Type B pancreatic cell (in vitro differentiated cells): ENCODE results near the gene REXO5. TPM values are rescaled to one million over a fixed set of nuclear protein-coding genes. Genes with fewer than 3 reads are reported as not detected.

Source experiments
- DNase-seq: peaks from one replicate; pipeline ENCODE4 v3.0.0; 2021; ENCODE audit warnings: mixed read lengths; ENCODE audit not compliant: unreplicated experiment; ENCODE audit errors: extremely low spot score
- H3K27ac Mint-ChIP-seq: 2 replicates; pipeline ENCODE4 v1.8.0; 2021; ENCODE audit warnings: mild to moderate bottlenecking, mixed read lengths
- H3K27me3 Mint-ChIP-seq: 2 replicates; pipeline ENCODE4 v1.8.0; 2021; ENCODE audit warnings: mixed read lengths
- H3K36me3 Mint-ChIP-seq: 2 replicates; pipeline ENCODE4 v1.8.0; 2021; ENCODE audit warnings: mixed read lengths
- H3K4me1 Mint-ChIP-seq: one replicate; pipeline ENCODE4 v1.8.0; 2021; ENCODE audit warnings: mixed read lengths; ENCODE audit not compliant: unreplicated experiment
- H3K4me3 Mint-ChIP-seq: 2 replicates; pipeline ENCODE4 v1.8.0; 2021; ENCODE audit warnings: mild to moderate bottlenecking, mixed read lengths
- H3K9me3 Mint-ChIP-seq: 2 replicates; pipeline ENCODE4 v1.8.0; 2021; ENCODE audit warnings: mixed read lengths
- total RNA-seq: library from RNA; stranded (reverse); gene quantifications from 2 replicates; pipeline ENCODE4 v1.2.1, GENCODE V29; 2021; ENCODE audit warnings: low replicate concordance
- TF ChIP-seq, protein P1 (sequence below): fragments of 200-600 bp; sonication (generic); conservative IDR thresholded peaks from 2 replicates; pipeline ENCODE4 v1.5.0; 2021; ENCODE audit warnings: antibody characterized with exemption, mild to moderate bottlenecking

Gene REXO5
- total RNA-seq, 1 donor from 2014 or later, result 8.2 TPM

DNA sequence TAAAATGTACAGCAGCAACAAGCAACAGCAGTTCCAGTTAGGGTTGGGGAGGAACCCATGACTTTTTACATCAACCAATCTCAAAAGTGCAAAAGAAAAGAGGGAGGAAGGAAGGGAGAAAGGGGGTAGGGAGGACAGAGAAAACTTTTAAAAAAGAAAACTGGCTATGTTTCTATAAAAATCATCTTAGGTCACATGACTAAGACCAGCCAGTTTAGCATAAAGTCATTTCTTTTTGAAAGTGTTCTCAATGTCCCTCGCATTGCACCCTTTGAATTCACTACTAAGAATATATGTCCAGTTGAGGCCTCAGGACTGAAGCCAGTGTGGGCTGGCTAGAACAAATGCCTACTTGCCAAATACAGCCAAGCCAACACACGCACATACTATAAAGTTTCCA, 64.9 kb downstream of the REXO5 start:
- Mint-ChIP-seq H3K36me3 (peaks cover 5% of the 10 kb centered on the region), H3K9me3 (no peaks in the 10 kb centered on the region), H3K27ac (no peak overlapping the region), H3K4me1 (peaks cover 29% of the 10 kb centered on the region), H3K4me3 (no peak overlapping the region), H3K27me3 (no peaks in the 10 kb centered on the region)
- TF ChIP-seq, protein P1, sequence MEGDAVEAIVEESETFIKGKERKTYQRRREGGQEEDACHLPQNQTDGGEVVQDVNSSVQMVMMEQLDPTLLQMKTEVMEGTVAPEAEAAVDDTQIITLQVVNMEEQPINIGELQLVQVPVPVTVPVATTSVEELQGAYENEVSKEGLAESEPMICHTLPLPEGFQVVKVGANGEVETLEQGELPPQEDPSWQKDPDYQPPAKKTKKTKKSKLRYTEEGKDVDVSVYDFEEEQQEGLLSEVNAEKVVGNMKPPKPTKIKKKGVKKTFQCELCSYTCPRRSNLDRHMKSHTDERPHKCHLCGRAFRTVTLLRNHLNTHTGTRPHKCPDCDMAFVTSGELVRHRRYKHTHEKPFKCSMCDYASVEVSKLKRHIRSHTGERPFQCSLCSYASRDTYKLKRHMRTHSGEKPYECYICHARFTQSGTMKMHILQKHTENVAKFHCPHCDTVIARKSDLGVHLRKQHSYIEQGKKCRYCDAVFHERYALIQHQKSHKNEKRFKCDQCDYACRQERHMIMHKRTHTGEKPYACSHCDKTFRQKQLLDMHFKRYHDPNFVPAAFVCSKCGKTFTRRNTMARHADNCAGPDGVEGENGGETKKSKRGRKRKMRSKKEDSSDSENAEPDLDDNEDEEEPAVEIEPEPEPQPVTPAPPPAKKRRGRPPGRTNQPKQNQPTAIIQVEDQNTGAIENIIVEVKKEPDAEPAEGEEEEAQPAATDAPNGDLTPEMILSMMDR, result no peak
- DNase-seq, result no peak

DNA sequence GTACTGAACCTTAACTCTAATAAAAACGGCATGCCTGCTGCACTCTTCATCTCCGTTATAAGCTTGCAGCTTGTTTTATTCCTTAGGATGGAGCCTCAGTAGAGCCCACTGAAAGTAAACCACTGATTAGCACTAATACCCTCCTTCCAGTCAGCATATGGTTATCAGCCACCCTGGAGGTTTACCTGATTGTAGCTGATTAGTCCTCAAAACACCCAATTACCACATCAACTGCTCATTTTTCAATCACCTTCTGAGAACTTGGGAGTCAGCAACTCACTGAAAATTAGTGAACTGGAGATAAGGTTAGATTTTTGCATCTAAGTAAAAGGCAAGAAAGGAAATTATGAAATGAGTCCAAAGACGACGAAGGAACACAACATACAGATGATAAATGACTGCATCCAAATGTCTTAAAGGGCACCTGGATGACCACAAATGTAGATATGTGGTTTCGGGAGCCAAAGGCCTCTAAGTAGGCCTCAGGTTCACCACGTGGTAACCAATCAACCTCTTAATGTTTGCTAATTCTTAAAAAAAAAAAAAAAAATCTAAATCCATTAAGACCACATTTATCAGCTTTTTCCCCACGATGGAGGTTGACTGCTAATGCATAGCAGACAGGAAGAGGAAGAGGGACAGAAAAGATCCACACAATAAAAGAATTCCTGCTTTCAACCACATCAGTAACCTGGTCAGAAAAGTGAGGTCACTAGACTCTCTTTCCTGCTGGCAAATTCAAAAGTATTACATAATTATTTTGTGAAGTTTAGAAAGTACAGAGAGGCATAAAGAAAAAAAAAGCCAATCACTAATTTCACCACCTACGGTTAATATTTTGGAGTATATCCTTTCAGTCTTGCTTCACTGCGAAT, 65.9 kb downstream of the REXO5 start:
- no peak overlapping the region for H3K4me3 Mint-ChIP-seq
- DNase-seq, result no peak
- H3K9me3 Mint-ChIP-seq, result no peaks in the 10 kb centered on the region
- peaks cover 5% of the 10 kb centered on the region for H3K36me3 Mint-ChIP-seq
- TF ChIP-seq, protein P1, result no peak
- no peak overlapping the region for H3K27ac Mint-ChIP-seq
- peaks cover 20% of the 10 kb centered on the region for H3K4me1 Mint-ChIP-seq
- no peaks in the 10 kb centered on the region for H3K27me3 Mint-ChIP-seq

DNA sequence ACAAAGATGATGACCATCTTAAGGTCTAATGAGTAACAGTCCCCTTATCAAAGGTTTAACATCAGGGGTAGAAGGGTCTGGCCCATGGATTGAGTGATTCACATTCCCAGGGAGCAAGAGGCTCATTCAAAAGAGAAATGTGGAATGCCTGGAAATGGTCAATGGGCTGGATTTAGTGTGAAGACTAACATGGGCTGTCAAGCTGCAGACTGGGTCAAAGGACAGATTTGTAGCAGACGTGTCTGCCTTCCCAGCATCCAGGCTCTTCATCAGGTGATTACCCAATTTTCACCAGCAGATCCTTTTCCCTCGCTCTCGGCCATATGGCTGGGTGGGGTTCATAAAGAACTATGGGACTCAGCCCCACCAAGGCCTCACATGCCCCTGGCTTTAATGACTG, 67.0 kb downstream of the REXO5 start:
- no peaks in the 10 kb centered on the region for H3K27me3 Mint-ChIP-seq
- H3K4me3 Mint-ChIP-seq, result no peak overlapping the region
- no peaks in the 10 kb centered on the region for H3K9me3 Mint-ChIP-seq
- H3K36me3 Mint-ChIP-seq, result no peaks in the 10 kb centered on the region
- H3K4me1 Mint-ChIP-seq, result peaks cover 23% of the 10 kb centered on the region
- TF ChIP-seq, protein P1, result no peak
- no peak for DNase-seq
- H3K27ac Mint-ChIP-seq, result no peak overlapping the region

DNA sequence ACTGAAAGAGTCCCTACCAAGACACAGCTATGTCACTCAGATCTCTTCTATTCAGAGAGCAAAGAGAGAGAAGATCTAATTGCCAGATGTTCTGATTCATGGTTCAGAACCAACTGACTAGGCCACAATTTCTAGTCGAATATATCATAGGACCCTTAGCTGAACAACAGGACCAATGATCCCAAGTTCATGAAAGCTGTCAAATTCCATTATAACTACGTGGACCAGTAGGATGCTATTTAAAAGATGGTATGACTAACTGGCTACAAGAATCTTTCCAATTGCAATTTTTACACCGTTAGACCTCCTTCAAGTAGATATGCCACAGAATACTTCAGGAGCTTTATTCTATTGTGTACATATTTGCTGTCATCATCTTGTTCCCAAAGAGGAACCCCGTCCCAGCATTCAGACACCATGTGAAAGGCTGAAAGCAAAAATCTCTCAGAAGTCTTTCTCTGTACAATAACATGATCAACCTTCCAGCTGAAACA, 67.8 kb downstream of the REXO5 start:
- H3K27me3 Mint-ChIP-seq, result no peaks in the 10 kb centered on the region
- no peak for DNase-seq
- H3K9me3 Mint-ChIP-seq, result no peaks in the 10 kb centered on the region
- H3K36me3 Mint-ChIP-seq, result no peaks in the 10 kb centered on the region
- no peak overlapping the region for H3K4me3 Mint-ChIP-seq
- no peak overlapping the region for H3K27ac Mint-ChIP-seq
- TF ChIP-seq, protein P1, result no peak
- peaks cover 31% of the 10 kb centered on the region for H3K4me1 Mint-ChIP-seq

DNA sequence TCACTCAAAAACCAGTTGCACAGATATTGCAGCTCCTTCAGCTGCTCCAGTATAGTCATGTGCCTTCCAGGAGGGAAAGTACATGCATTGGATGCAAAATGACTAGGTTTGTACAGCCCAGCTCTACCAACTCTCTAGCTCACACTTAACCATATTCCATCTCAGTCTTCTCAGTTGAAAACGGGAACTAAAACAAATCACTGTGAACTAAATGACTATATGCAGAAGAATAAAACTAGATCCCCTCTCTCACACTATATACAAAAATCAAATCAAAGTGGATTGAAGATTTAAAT, 69.0 kb downstream of the REXO5 start:
- no peaks in the 10 kb centered on the region for H3K9me3 Mint-ChIP-seq
- no peak overlapping the region for H3K27ac Mint-ChIP-seq
- H3K36me3 Mint-ChIP-seq, result no peaks in the 10 kb centered on the region
- no peak overlapping the region for H3K4me3 Mint-ChIP-seq
- no peaks in the 10 kb centered on the region for H3K27me3 Mint-ChIP-seq
- DNase-seq, result no peak
- TF ChIP-seq, protein P1, result no peak
- peaks cover 35% of the 10 kb centered on the region for H3K4me1 Mint-ChIP-seq
